K562 (cell line): ENCODE results near the gene RASSF7. TPM values are rescaled to one million over a fixed set of nuclear protein-coding genes. Genes with fewer than 3 reads are reported as not detected.

Source experiments
- CBFA2T2 ChIP-seq: fragments of 450-650 bp; conservative IDR thresholded peaks from 2 replicates; pipeline ENCODE4 v1.6.1; 2017; ENCODE audit warnings: mild to moderate bottlenecking
- CHD4 ChIP-seq: fragments of 200-600 bp; sonication (generic); IDR thresholded peaks from 3 replicates; pipeline ENCODE4 v1.6.1; 2012; ENCODE audit warnings: low read depth, mild to moderate bottlenecking, mixed read lengths, low read length, inconsistent platforms; ENCODE audit not compliant: insufficient read depth, insufficient replicate concordance, poor library complexity, severe bottlenecking
- COPS2 ChIP-seq: fragments of 450-650 bp; conservative IDR thresholded peaks from 2 replicates; pipeline ENCODE4 v1.6.1; 2016; ENCODE audit warnings: mild to moderate bottlenecking, moderate library complexity
- CREBBP ChIP-seq: IDR thresholded peaks from one replicate; pipeline ENCODE4 v1.6.1; 2012; ENCODE audit warnings: low read depth, mild to moderate bottlenecking, control low read depth, inconsistent platforms, low read length
- CTCFL ChIP-seq: IDR thresholded peaks from 2 replicates; pipeline ENCODE4 v1.6.1; 2011; ENCODE audit warnings: borderline replicate concordance, low read depth, mild to moderate bottlenecking, moderate library complexity, low read length; ENCODE audit not compliant: insufficient read depth, poor library complexity, severe bottlenecking
- ETV1 ChIP-seq: fragments of 450-650 bp; conservative IDR thresholded peaks from 2 replicates; pipeline ENCODE4 v1.6.1; 2016; ENCODE audit warnings: missing genetic modification characterization, control low read depth, low read depth, missing compliant biosample characterization
- FIP1L1 ChIP-seq: fragments of 200-400 bp; formaldehyde crosslinking; IDR thresholded peaks from 2 replicates; pipeline ENCODE4 v1.6.1; 2018; ENCODE audit warnings: mild to moderate bottlenecking, low read depth, low read length; ENCODE audit not compliant: poor library complexity, severe bottlenecking
- KAT2B ChIP-seq: IDR thresholded peaks from one replicate; pipeline ENCODE4 v1.6.1; 2012; ENCODE audit warnings: low read depth, mild to moderate bottlenecking, control low read depth, inconsistent platforms, low read length, moderate library complexity
- KLF1 ChIP-seq: fragments of 450-650 bp; IDR thresholded peaks from 2 replicates; pipeline ENCODE4 v1.6.1; 2016; ENCODE audit warnings: missing genetic modification characterization, missing compliant biosample characterization
- MBD1 ChIP-seq: fragments of 250-450 bp; sonication (Bioruptor Pico); IDR thresholded peaks from 2 replicates; pipeline ENCODE4 v1.8.0; 2022; ENCODE audit warnings: inconsistent platforms
- NCOA1 ChIP-seq: fragments of 450-650 bp; IDR thresholded peaks from 2 replicates; pipeline ENCODE4 v1.6.1; 2016; ENCODE audit warnings: low read depth
- SMARCC2 ChIP-seq: fragments of 450-650 bp; IDR thresholded peaks from 2 replicates; pipeline ENCODE4 v1.6.1; 2017; ENCODE audit warnings: antibody characterized with exemption, moderate library complexity, mild to moderate bottlenecking, low read depth
- TEAD2 ChIP-seq: fragments of 450-650 bp; IDR thresholded peaks from 2 replicates; pipeline ENCODE4 v1.6.1; 2016; ENCODE audit warnings: missing genetic modification characterization, control low read depth, missing compliant biosample characterization
- polyA plus RNA-seq, 8 experiments: library from polyadenylated mRNA; depleted of rRNA in 4 of 8; stranded (reverse) in 5 of 8; unstranded in 3 of 8; fragments of >200 nt; fragmentation: Nextera tagmentation in 2 of 8; fragmentation: Illumina TruSeq in 1 of 8; extraction: Ambion mirVana in 2 of 8; extraction: Trizol in 1 of 8; gene quantifications; 2 replicates each; pipeline versions ENCODE4 v1.2.1 to v1.2.3, GENCODE V29; 2011 to 2014; ENCODE audit warnings: inconsistent platforms in 1 of 8, missing spikeins in 1 of 8
- total RNA-seq, 7 experiments: library from RNA; depleted of rRNA in 6 of 7; stranded (reverse); fragments of >200 nt in 6 of 7; fragmentation: Illumina TruSeq in 2 of 7; extraction: Trizol in 2 of 7; gene quantifications; 2 replicates each; pipeline versions ENCODE4 v1.2.1 to v1.2.3, GENCODE V29; 2011 to 2021; ENCODE audit warnings: low replicate concordance in 1 of 7

The RASSF7 gene
- total and polyA plus RNA-seq, 9 of the 15 experiments (the other 6 are each of a cell fraction or from before 2014, with no cell fraction given) = 0.41 to 45.2 (median 18.6) TPM

DNA sequence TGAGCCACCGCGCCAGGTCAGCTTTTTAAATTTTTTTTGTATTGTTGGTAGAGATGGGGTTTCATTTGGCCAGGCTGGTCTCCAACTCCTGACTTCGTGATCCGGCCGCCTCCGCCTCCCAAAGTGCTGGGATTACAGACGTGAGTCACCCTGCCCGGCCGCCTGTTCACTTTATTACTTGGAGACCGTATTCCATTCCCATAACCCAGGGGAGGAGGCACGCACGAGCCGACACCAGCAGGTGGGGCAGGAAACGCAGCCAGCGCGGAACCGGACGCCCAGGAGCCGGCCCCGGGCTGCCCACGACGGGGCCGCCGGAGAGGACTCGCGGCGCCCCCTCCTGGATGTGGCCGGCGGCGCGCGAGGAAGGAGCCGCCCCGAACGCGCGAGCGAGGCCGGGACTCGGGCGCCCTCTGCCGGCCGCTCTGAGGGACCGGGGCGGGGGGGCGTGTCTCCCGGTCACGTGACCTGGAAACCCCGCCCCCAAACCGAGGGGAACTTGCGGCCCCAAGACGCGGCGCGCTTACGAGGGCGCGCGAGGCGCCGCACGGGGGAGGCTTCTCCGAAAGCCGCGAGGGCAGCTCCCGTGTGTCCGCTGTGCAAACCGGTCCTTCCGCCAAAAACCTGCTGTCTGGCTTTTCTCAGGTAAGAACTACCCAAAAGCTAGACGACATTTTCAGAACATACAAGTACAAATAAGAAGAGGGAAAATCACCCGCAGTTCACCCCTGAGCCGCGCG, 42.1 kb upstream of the RASSF7 start (continued):
- no peak for TF ChIP-seq COPS2
- peak; percentile 95 for TF ChIP-seq FIP1L1
- TF ChIP-seq MBD1 (CRISPR knock-in tag) = peak; percentile 92
- TF ChIP-seq CREBBP = no peak
- peak; percentile 86 for TF ChIP-seq CBFA2T2
- no peak for TF ChIP-seq SMARCC2
- no peak for TF ChIP-seq KAT2B
- TF ChIP-seq KLF1 (tag) = peak; percentile 75
- TF ChIP-seq CTCFL = peak; percentile 98
- no peak for TF ChIP-seq CHD4
- no peak for TF ChIP-seq NCOA1
- no peak for TF ChIP-seq TEAD2
- TF ChIP-seq ETV1 = peak; percentile 70
